Brain microvascular endothelial cell (primary cell): Measurements from ENCODE around the gene ITGA1.

Experiments
- DNase-seq: peaks from one replicate; pipeline ENCODE4 v3.0.0-alpha.2; 2020
- H3K27ac ChIP-seq: fragments of 250-450 bp; sonication (Bioruptor Pico); 2 replicates; pipeline ENCODE4 v1.5.1; 2020; ENCODE audit warnings: mild to moderate bottlenecking, moderate library complexity
- H3K27me3 ChIP-seq: fragments of 250-450 bp; sonication (Bioruptor Pico); replicated peaks from 2 replicates; pipeline ENCODE4 v1.5.1; 2020; ENCODE audit warnings: mild to moderate bottlenecking
- H3K36me3 ChIP-seq: fragments of 250-450 bp; sonication (Bioruptor Pico); replicated peaks from 2 replicates; pipeline ENCODE4 v1.5.1; 2020; ENCODE audit warnings: mild to moderate bottlenecking
- H3K4me3 ChIP-seq: 2 replicates; pipeline ENCODE4 v1.5.1; 2011; ENCODE audit warnings: low read depth, mild to moderate bottlenecking, control low read depth, low read length, moderate library complexity
- CTCF ChIP-seq: IDR thresholded peaks from 2 replicates; pipeline ENCODE4 v1.5.1; 2011; ENCODE audit warnings: low read depth, mild to moderate bottlenecking, moderate library complexity, low read length, control low read depth, inconsistent platforms; ENCODE audit errors: missing control alignments
- in situ Hi-C: cut with HindIII; loops from 2 replicates; pipeline ENCODE4 v1.10.0; 2017; ENCODE audit warnings: low sequenced_read_pairs, low pct_ligation_motif_present

Gene ITGA1

GRCh38 chr5:52767766-52768480 is 19.8 kb upstream of the ITGA1 start:
- Histone ChIP-seq H3K36me3 (no peaks in the 10 kb centered on the region), H3K27me3 (no peaks in the 10 kb centered on the region), H3K4me3 (no peak overlapping the region), H3K27ac (no peak overlapping the region)
- no peak for DNase-seq
- TF ChIP-seq CTCF = no peak
- in situ Hi-C loops = no loop called here

GRCh38 chr5:52769061-52769460 is 18.7 kb upstream of the ITGA1 start:
- H3K36me3 ChIP-seq = no peaks in the 10 kb centered on the region
- DNase-seq = no peak
- no peak for TF ChIP-seq CTCF
- no peak overlapping the region for H3K4me3 ChIP-seq
- no peak overlapping the region for H3K27ac ChIP-seq
- in situ Hi-C loops = no loop called here
- no peaks in the 10 kb centered on the region for H3K27me3 ChIP-seq

GRCh38 chr5:52770287-52770939 is 17.3 kb upstream of the ITGA1 start:
- H3K27me3 ChIP-seq = no peaks in the 10 kb centered on the region
- no peak overlapping the region for H3K4me3 ChIP-seq
- no peaks in the 10 kb centered on the region for H3K36me3 ChIP-seq
- no peak for TF ChIP-seq CTCF
- in situ Hi-C loops = no loop called here
- DNase-seq = no peak
- H3K27ac ChIP-seq = no peak overlapping the region

- no peak for DNase-seq
- Histone ChIP-seq H3K36me3 (no peaks in the 10 kb centered on the region), H3K27ac (no peak overlapping the region), H3K4me3 (no peak overlapping the region), H3K27me3 (no peaks in the 10 kb centered on the region)
- no peak for TF ChIP-seq CTCF
- in situ Hi-C loops = no loop called here
These were observed 16.2 kb upstream of the ITGA1 start for GRCh38 chr5:52771343-52772039.

- Histone ChIP-seq H3K4me3 (no peak overlapping the region), H3K27ac (no peak overlapping the region), H3K27me3 (no peaks in the 10 kb centered on the region), H3K36me3 (no peaks in the 10 kb centered on the region)
- TF ChIP-seq CTCF = no peak
- in situ Hi-C loops = no loop called here
- no peak for DNase-seq
These were observed 15.0 kb upstream of the ITGA1 start for GRCh38 chr5:52772668-52773067.
